WTC11 (cell line): ENCODE measurements around the gene SGF29. TPM values are rescaled to one million over a fixed set of nuclear protein-coding genes. Genes with fewer than 3 reads are reported as not detected.

Experiments used
- ATAC-seq: fragments of 200-7000 bp; cut with Tn5 transposase; 2 replicates; pipeline ENCODE4 v1.10.0; 2021; ENCODE audit warnings: mild to moderate bottlenecking, moderate library complexity
- CTCF ChIA-PET: fragments of 300-600 bp; sonication (Branson Sonifier 250); formaldehyde crosslinking; loops from one replicate; lab custom pipeline; 2021; ENCODE audit warnings: antibody characterized with exemption; lab: Charles Lee
- POLR2A ChIA-PET: fragments of 350-600 bp; sonication (Branson Sonifier 250); formaldehyde crosslinking; loops from one replicate; lab custom pipeline; 2021; ENCODE audit warnings: antibody characterized with exemption; lab: Charles Lee
- DNase-seq: peaks from one replicate; pipeline ENCODE4 v3.0.0; 2021; ENCODE audit warnings: low spot score
- H3K27ac Mint-ChIP-seq: 2 replicates; pipeline ENCODE4 v1.8.0; 2021; ENCODE audit warnings: mixed read lengths
- H3K27me3 Mint-ChIP-seq: 2 replicates; pipeline ENCODE4 v1.8.0; 2021; ENCODE audit warnings: low read depth, mild to moderate bottlenecking, moderate library complexity, mixed read lengths
- H3K36me3 Mint-ChIP-seq: 2 replicates; pipeline ENCODE4 v1.8.0; 2021; ENCODE audit warnings: mixed read lengths
- H3K4me1 Mint-ChIP-seq: 2 replicates; pipeline ENCODE4 v1.8.0; 2022; ENCODE audit warnings: mixed read lengths
- H3K4me3 Mint-ChIP-seq: 2 replicates; pipeline ENCODE4 v1.8.0; 2021; ENCODE audit warnings: mild to moderate bottlenecking, moderate library complexity, mixed read lengths
- H3K9me3 Mint-ChIP-seq: 2 replicates; pipeline ENCODE4 v1.8.0; 2021; ENCODE audit warnings: mixed read lengths
- AR ChIP-seq: fragments of 250-450 bp; sonication (Bioruptor Pico); IDR thresholded peaks from 2 replicates; pipeline ENCODE4 v1.9.0; 2021; ENCODE audit warnings: mild to moderate bottlenecking
- ARID4B ChIP-seq: sonication (generic); formaldehyde crosslinking; IDR thresholded peaks from 2 replicates; pipeline ENCODE4 v1.8.0; 2023; ENCODE audit warnings: missing genetic modification reagents, mild to moderate bottlenecking, borderline replicate concordance
- ATF3 ChIP-seq: sonication (generic); formaldehyde crosslinking; conservative IDR thresholded peaks from 2 replicates; pipeline ENCODE4 v1.8.1; 2022; ENCODE audit warnings: mild to moderate bottlenecking, missing genetic modification reagents
- CDX4 ChIP-seq: fragments of 250-450 bp; sonication (Bioruptor Pico); IDR thresholded peaks from 2 replicates; pipeline ENCODE4 v1.9.0; 2021; ENCODE audit warnings: moderate library complexity, mild to moderate bottlenecking, inconsistent platforms, borderline replicate concordance
- CTCF ChIP-seq: fragments of 200-600 bp; IDR thresholded peaks from 2 replicates; pipeline ENCODE4 v1.8.0; 2022; ENCODE audit warnings: antibody characterized with exemption
- E2F1 ChIP-seq: sonication (generic); formaldehyde crosslinking; IDR thresholded peaks from 2 replicates; pipeline ENCODE4 v1.8.0; 2022; ENCODE audit warnings: mild to moderate bottlenecking, missing genetic modification reagents
- EMX1 ChIP-seq: fragments of 250-450 bp; sonication (Bioruptor Pico); IDR thresholded peaks from 2 replicates; pipeline ENCODE4 v1.8.0; 2021; ENCODE audit warnings: mild to moderate bottlenecking
- ETV6 ChIP-seq: sonication (generic); formaldehyde crosslinking; IDR thresholded peaks from 2 replicates; pipeline ENCODE4 v1.8.1; 2022; ENCODE audit warnings: mild to moderate bottlenecking, missing genetic modification reagents
- GTF2I ChIP-seq: fragments of 250-450 bp; sonication (Bioruptor Pico); conservative IDR thresholded peaks from 2 replicates; pipeline ENCODE4 v1.4.0; 2021; ENCODE audit warnings: mild to moderate bottlenecking
- MAX ChIP-seq: sonication (generic); formaldehyde crosslinking; IDR thresholded peaks from 2 replicates; pipeline ENCODE4 v1.8.0; 2022; ENCODE audit warnings: mild to moderate bottlenecking, missing genetic modification reagents
- NR2C2 ChIP-seq: sonication (generic); formaldehyde crosslinking; IDR thresholded peaks from 2 replicates; pipeline ENCODE4 v1.8.0; 2022; ENCODE audit warnings: mild to moderate bottlenecking, missing genetic modification reagents
- PRDM15 ChIP-seq: sonication (generic); formaldehyde crosslinking; IDR thresholded peaks from 2 replicates; pipeline ENCODE4 v1.8.0; 2022; ENCODE audit warnings: missing genetic modification reagents
- TEAD1 ChIP-seq: sonication (generic); formaldehyde crosslinking; IDR thresholded peaks from 2 replicates; pipeline ENCODE4 v1.8.0; 2022; ENCODE audit warnings: mild to moderate bottlenecking, missing genetic modification reagents
- USF1 ChIP-seq: sonication (generic); formaldehyde crosslinking; IDR thresholded peaks from 2 replicates; pipeline ENCODE4 v1.8.0; 2022; ENCODE audit warnings: mild to moderate bottlenecking, missing genetic modification reagents
- ZMAT4 ChIP-seq: fragments of 250-450 bp; sonication (Bioruptor Pico); IDR thresholded peaks from 2 replicates; pipeline ENCODE4 v1.9.0; 2021; ENCODE audit warnings: mild to moderate bottlenecking
- ZNF263 ChIP-seq: sonication (generic); formaldehyde crosslinking; IDR thresholded peaks from 2 replicates; pipeline ENCODE4 v1.8.1; 2022; ENCODE audit warnings: low read depth, mild to moderate bottlenecking, moderate library complexity, missing genetic modification reagents
- ZNF281 ChIP-seq: sonication (generic); formaldehyde crosslinking; IDR thresholded peaks from 2 replicates; pipeline ENCODE4 v1.8.0; 2023; ENCODE audit warnings: mild to moderate bottlenecking, missing genetic modification reagents
- total RNA-seq: library from RNA; stranded (reverse); gene quantifications from 3 replicates; pipeline ENCODE4 v1.2.3, GENCODE V29; 2021

SGF29 gene
- total RNA-seq, 1 experiment from 2014 or later, result 15.0 TPM

GRCh38 chr16:28562199-28562598 is 8.5 kb downstream of the SGF29 start:
- CTCF ChIA-PET, result no interaction called here
- H3K27ac Mint-ChIP-seq, result no peak overlapping the region
- no peaks in the 10 kb centered on the region for H3K4me1 Mint-ChIP-seq
- POLR2A ChIA-PET, result no interaction called here
- H3K4me3 Mint-ChIP-seq, result no peak overlapping the region
- H3K36me3 Mint-ChIP-seq, result peaks cover 25% of the 10 kb centered on the region
- no peak for DNase-seq
- ATAC-seq, result no peak
- peaks cover 9% of the 10 kb centered on the region for H3K9me3 Mint-ChIP-seq
- no peaks in the 10 kb centered on the region for H3K27me3 Mint-ChIP-seq
- TF ChIP-seq ZNF263 (CRISPR knock-in tag) (no peak), ETV6 (CRISPR knock-in tag) (no peak), NR2C2 (CRISPR knock-in tag) (no peak), ATF3 (CRISPR knock-in tag) (no peak), EMX1 (CRISPR knock-in tag) (no peak), TEAD1 (CRISPR knock-in tag) (no peak), MAX (CRISPR knock-in tag) (no peak), ZNF281 (CRISPR knock-in tag) (no peak), CTCF (no peak), ZMAT4 (no peak), GTF2I (no peak), PRDM15 (CRISPR knock-in tag) (no peak), USF1 (CRISPR knock-in tag) (no peak), AR (CRISPR knock-in tag) (no peak), E2F1 (CRISPR knock-in tag) (no peak), CDX4 (CRISPR knock-in tag) (no peak), ARID4B (CRISPR knock-in tag) (no peak)
